Mucosa of rectum (tissue), 2 donors: ENCODE results near the gene WDR45B.

Source experiments
- H3K27ac ChIP-seq, 2 donors: one replicate each; pipeline ENCODE4 v1.7.0; 2013; ENCODE audit warnings: inconsistent platforms in 2 of 2, low read depth in 2 of 2, low read length in 2 of 2
- H3K27me3 ChIP-seq, 2 donors: one replicate each; pipeline ENCODE4 v1.7.0; 2013; ENCODE audit warnings: low read length in 2 of 2; ENCODE audit not compliant: control insufficient read depth in 2 of 2, insufficient read depth in 2 of 2
- H3K36me3 ChIP-seq, 2 donors: one replicate each; pipeline ENCODE4 v1.7.0; 2013; ENCODE audit warnings: low read length in 2 of 2; ENCODE audit not compliant: control insufficient read depth in 2 of 2, insufficient read depth in 2 of 2
- H3K4me1 ChIP-seq, 2 donors: one replicate each; pipeline ENCODE4 v1.7.0; 2013; ENCODE audit warnings: low read length in 2 of 2, mild to moderate bottlenecking in 1 of 2; ENCODE audit not compliant: control insufficient read depth in 2 of 2, insufficient read depth in 2 of 2
- H3K4me3 ChIP-seq, 2 donors: one replicate each; pipeline ENCODE4 v1.7.0; 2013; ENCODE audit warnings: low read length in 2 of 2
- H3K9ac ChIP-seq, 2 donors: one replicate each; pipeline ENCODE4 v1.7.0; 2013; ENCODE audit warnings: low read length in 2 of 2, low read depth in 1 of 2, mild to moderate bottlenecking in 1 of 2
- H3K9me3 ChIP-seq, 2 donors: one replicate each; pipeline ENCODE4 v1.7.0; 2013; ENCODE audit warnings: low read length in 2 of 2; ENCODE audit not compliant: control insufficient read depth in 2 of 2
- donor health status: healthy.
- donor health status: Normal muscosa, but diverticular disease.

The WDR45B gene

GRCh38 chr17:82666931-82667667 is 18.9 kb upstream of the WDR45B start:
- Histone ChIP-seq H3K4me3 (no peak overlapping the region), H3K9ac (no peak overlapping the region), H3K27me3 (no peaks in the 10 kb centered on the region), H3K9me3 (no peaks in the 10 kb centered on the region), H3K36me3 (peaks cover 3 to 4% of the 10 kb centered on the region in 2 donors), H3K4me1 (peaks cover 4 to 9% of the 10 kb centered on the region in 2 donors), H3K27ac (no peak overlapping the region)

DNA sequence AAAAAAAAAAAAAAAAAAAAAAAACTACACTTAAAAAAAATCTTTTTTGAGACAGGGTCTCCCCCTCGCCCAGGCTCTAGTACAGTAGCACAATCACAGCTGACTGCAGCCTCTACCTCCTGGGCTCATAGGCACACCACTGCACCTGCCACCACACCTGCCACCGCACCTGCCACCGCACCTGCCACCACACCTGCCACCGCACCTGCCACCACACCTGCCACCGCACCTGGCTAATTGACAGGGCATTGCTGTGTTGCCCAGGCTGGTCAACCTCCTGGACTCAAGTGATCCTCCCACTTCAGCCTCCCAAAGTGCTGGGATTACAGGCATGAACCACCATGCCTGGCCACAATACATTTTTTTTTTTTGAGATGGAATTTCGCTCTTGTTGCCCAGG is 17.6 kb upstream of the WDR45B start:
- no peaks in the 10 kb centered on the region for H3K27me3 ChIP-seq
- H3K36me3 ChIP-seq = peaks cover 3 to 6% of the 10 kb centered on the region in 2 donors
- H3K9me3 ChIP-seq = no peaks in the 10 kb centered on the region
- peaks cover 3 to 4% of the 10 kb centered on the region in 2 donors for H3K4me1 ChIP-seq
- H3K4me3 ChIP-seq = no peak overlapping the region
- no peak overlapping the region for H3K27ac ChIP-seq
- H3K9ac ChIP-seq = no peak overlapping the region

GRCh38 chr17:82665217-82665616 is 17.0 kb upstream of the WDR45B start:
- peaks cover 8 to 12% of the 10 kb centered on the region in 2 donors for H3K36me3 ChIP-seq
- H3K27ac ChIP-seq = no peak overlapping the region
- H3K4me1 ChIP-seq = peaks cover 3 to 4% of the 10 kb centered on the region in 2 donors
- no peak overlapping the region for H3K9ac ChIP-seq
- H3K27me3 ChIP-seq = no peaks in the 10 kb centered on the region
- H3K4me3 ChIP-seq = no peak overlapping the region
- H3K9me3 ChIP-seq = no peaks in the 10 kb centered on the region

DNA sequence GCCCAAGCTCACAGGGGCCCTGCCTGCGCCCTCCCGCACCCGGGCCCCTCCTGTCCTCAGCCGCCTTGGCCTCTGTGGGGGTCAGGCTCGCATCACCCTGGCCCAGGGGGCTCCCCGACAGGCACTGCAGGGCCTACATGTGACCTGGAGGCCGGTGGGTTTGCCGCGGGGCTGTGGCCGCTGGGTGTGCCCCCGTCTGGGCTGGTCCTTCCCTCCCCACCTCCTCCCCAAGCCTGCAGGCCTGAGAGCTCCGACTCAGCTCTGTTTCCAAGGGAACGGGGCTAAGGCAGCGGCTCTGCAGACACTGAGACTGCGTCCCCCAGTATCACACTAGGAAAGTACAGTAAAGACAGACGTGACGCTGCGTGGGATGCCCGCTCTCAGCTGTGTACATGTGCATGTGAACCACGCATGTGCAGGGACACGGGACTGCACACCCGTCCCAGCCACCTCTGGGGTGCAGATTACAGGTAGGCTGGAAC is 16.5 kb upstream of the WDR45B start:
- Histone ChIP-seq H3K4me1 (peaks cover 3 to 4% of the 10 kb centered on the region in 2 donors), H3K27ac (no peak overlapping the region), H3K9me3 (no peaks in the 10 kb centered on the region), H3K4me3 (no peak overlapping the region), H3K27me3 (no peaks in the 10 kb centered on the region), H3K36me3 (peaks cover 13 to 16% of the 10 kb centered on the region in 2 donors), H3K9ac (no peak overlapping the region)

DNA sequence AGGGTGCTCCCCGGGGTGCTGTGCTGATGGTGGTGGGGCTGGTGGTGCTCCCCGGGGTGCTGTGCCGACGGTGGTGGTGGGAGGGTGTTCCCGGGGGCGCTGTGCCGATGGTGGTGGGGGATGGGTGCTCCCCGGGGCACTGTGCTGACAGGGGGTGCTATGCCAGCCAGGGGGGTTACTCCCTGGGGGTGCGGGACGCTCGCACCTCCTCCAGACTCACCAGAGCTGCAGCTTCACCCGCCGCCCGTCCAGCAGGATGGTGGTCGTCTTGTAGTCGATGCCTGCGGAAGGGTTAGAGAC is 16.0 kb upstream of the WDR45B start:
- Histone ChIP-seq H3K27ac (no peak overlapping the region), H3K9ac (no peak overlapping the region), H3K9me3 (no peaks in the 10 kb centered on the region), H3K36me3 (peaks cover 17 to 22% of the 10 kb centered on the region in 2 donors), H3K4me3 (no peak overlapping the region), H3K4me1 (peaks cover 3 to 4% of the 10 kb centered on the region in 2 donors), H3K27me3 (no peaks in the 10 kb centered on the region)

DNA sequence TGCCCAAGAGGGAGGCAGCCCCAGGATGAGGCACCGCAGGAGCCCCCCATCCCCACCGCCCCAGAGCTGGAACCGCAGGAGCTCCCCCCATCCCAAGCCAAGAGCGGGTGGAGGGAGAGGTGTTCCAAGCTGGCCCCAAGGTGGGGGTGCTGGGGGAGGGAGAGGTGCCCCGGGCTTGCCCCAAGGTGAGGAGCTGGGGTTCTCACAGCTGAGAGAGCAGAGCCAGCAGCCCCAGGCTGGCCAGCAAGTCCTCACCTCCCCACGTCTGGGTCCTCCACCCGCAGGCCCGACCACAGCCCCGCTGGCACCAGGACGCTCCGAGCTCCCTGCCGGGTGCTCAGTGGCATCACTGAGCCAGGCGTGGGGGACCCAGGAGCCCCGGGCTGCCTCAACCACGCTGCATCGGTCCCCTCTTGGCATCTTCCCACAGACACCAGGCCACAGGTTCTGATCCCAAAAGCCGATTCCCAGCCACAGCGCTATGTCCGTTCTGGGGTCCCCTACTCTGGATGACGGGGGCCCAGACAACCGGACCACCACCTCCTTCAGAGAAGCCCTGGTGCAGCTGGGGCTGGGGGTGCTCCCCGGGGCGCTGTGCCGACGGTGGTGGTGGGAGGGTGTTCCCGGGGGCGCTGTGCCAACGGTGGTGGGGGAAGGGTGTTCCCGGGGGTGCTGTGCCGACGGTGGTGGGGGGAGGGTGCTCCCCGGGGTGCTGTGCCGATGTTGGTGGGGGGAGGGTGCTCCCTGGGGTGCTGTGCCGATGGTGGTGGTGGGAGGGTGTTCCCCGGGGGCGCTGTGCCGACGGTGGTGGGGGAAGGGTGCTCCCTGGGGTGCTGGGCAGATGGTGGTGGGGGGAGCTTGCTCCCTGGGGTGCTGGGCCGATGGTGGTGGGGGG is 15.4 kb upstream of the WDR45B start:
- H3K27ac ChIP-seq = no peak overlapping the region
- H3K36me3 ChIP-seq = peaks cover 23 to 27% of the 10 kb centered on the region in 2 donors
- peaks cover under 1% of the 10 kb centered on the region in 2 donors for H3K4me1 ChIP-seq
- no peak overlapping the region for H3K4me3 ChIP-seq
- H3K27me3 ChIP-seq = no peaks in the 10 kb centered on the region
- no peaks in the 10 kb centered on the region for H3K9me3 ChIP-seq
- no peak overlapping the region for H3K9ac ChIP-seq

DNA sequence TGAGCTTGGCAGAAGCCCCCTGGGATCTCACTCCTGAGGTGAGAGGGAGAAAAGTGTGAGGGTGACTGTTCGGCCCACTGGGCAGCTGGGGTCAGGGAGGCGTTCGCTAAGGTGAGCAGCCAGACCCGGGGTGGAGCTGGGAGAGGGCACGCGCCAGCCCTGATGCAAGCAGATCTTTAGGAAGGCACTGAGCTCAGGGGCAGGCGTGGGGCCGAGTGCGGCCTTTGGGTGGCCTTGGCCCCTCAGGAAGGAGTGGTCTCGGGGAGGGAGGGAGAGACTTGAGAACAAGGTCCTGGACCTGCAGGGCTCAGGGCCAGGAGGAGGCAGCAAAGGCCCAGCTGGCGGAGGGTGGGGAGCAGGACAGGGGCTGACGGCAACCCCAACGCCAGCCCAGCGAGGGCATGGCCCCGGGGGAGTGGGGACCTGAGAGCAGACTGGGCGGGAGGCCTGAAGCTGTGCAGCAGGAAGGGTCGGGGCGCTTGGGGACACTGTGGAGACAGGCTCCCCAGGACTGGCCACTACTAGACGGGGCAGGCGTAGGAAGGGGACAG is 14.5 kb upstream of the WDR45B start:
- no peak overlapping the region for H3K4me3 ChIP-seq
- H3K27ac ChIP-seq = no peak overlapping the region
- peaks cover 30 to 31% of the 10 kb centered on the region in 2 donors for H3K36me3 ChIP-seq
- no peaks in the 10 kb centered on the region for H3K27me3 ChIP-seq
- H3K9ac ChIP-seq = no peak overlapping the region
- H3K4me1 ChIP-seq = no peaks in the 10 kb centered on the region
- no peaks in the 10 kb centered on the region for H3K9me3 ChIP-seq

GRCh38 chr17:82661717-82662683 is 13.8 kb upstream of the WDR45B start:
- Histone ChIP-seq H3K9ac (no peak overlapping the region), H3K4me1 (no peaks in the 10 kb centered on the region), H3K27me3 (no peaks in the 10 kb centered on the region), H3K36me3 (peaks cover 31 to 36% of the 10 kb centered on the region in 2 donors), H3K4me3 (no peak overlapping the region), H3K9me3 (no peaks in the 10 kb centered on the region), H3K27ac (no peak overlapping the region)

DNA sequence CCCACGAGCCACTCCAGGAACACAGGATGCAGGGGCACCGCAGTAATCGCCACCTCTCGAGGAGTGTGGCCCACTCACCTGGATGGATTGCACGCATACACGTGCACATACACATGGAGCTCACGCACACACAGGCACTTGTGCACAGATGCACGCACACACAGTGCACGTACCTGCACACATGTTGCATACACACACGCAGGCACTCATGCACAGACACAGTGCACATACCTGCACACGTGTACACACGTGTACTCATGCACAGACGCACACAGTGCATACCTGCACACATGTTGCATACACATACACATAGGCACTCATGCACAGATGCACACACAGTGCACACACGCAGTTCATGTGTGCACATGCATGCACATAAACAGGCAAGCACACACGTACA is 11.6 kb upstream of the WDR45B start:
- Histone ChIP-seq H3K4me3 (no peak overlapping the region), H3K9ac (no peak overlapping the region), H3K27me3 (no peaks in the 10 kb centered on the region), H3K27ac (no peak overlapping the region), H3K9me3 (no peaks in the 10 kb centered on the region), H3K4me1 (peaks cover 8 to 10% of the 10 kb centered on the region in 2 donors), H3K36me3 (peaks cover 31 to 38% of the 10 kb centered on the region in 2 donors)
